HepG2 (cell line): ENCODE measurements around the gene MTF1. TPM values are rescaled to one million over a fixed set of nuclear protein-coding genes. Genes with fewer than 3 reads are reported as not detected.

Experiments
- ATAC-seq: fragments of 200-7000 bp; cut with Tn5 transposase; 3 replicates; pipeline ENCODE4 v1.9.1; 2020; ENCODE audit warnings: mild to moderate bottlenecking, moderate library complexity
- BruUV-seq: library from RNA; stranded (reverse); fragments of 400-500 nt; replicated peaks from 2 replicates; lab custom pipeline; 2021; lab: Mats Ljungman, UMichigan
- CTCF ChIA-PET: fragments of 300-600 bp; formaldehyde crosslinking; extraction: SDS; loops from one replicate; lab custom pipeline; 2021; ENCODE audit warnings: low total read pairs, inconsistent platforms, low intra/inter-chr PET ratio; lab: Yijun Ruan, JAX
- POLR2A ChIA-PET: fragments of 350-600 bp; sonication (Branson Sonifier 250); formaldehyde crosslinking; loops from one replicate; lab custom pipeline; 2020; ENCODE audit warnings: antibody characterized with exemption, inconsistent platforms; lab: Yijun Ruan, JAX
- DNase-seq: peaks from one replicate; pipeline ENCODE4 v3.0.0-alpha.2; 2015; ENCODE audit warnings: low spot score
- FAIRE-seq: peaks from 3 replicates; lab custom pipeline; 2011; peaks lifted over from hg19 to GRCh38; lab: Jason Lieb, UNC
- H2AFZ ChIP-seq: one replicate; pipeline ENCODE4 v1.6.1; 2011; ENCODE audit warnings: low read length, inconsistent platforms
- H3K27ac ChIP-seq: fragments of 300-600 bp; 3 replicates; pipeline ENCODE4 v1.8.0; 2011; ENCODE audit warnings: mixed run types, mild to moderate bottlenecking, mixed read lengths, low read length, inconsistent platforms; ENCODE audit not compliant: insufficient read depth; ENCODE audit errors: extremely low read length
- H3K27me3 ChIP-seq, 2 experiments: fragments of 200-600 bp in 1 of 2; 2 replicates in 1 of 2; 3 replicates in 1 of 2; pipeline versions ENCODE4 v1.6.0 to v1.8.0; 2011; ENCODE audit warnings: low read length in 2 of 2, mild to moderate bottlenecking in 2 of 2, moderate library complexity in 2 of 2, inconsistent platforms in 1 of 2; ENCODE audit not compliant: insufficient read depth in 2 of 2, control insufficient read depth in 1 of 2
- H3K36me3 ChIP-seq, 2 experiments: fragments of 200-600 bp in 1 of 2; replicated peaks in 1 of 2; 2 replicates in 1 of 2; 3 replicates in 1 of 2; pipeline versions ENCODE4 v1.5.1 to v1.8.0; 2011; ENCODE audit warnings: low read length in 2 of 2, inconsistent platforms in 1 of 2; ENCODE audit not compliant: insufficient read depth in 2 of 2, control insufficient read depth in 1 of 2
- H3K4me1 ChIP-seq: 2 replicates; pipeline ENCODE4 v1.5.1; 2012; ENCODE audit warnings: low read length, inconsistent platforms; ENCODE audit not compliant: insufficient read depth
- H3K4me2 ChIP-seq: 2 replicates; pipeline ENCODE4 v1.6.0; 2011; ENCODE audit warnings: low read depth, low read length, inconsistent platforms
- H3K4me3 ChIP-seq, 3 experiments: fragments of 200-600 bp in 1 of 3; sonication (generic), shearing (Covaris generic) in 1 of 3; replicated peaks in 1 of 3; 2 replicates each; pipeline ENCODE4 v1.5.1; 2011 to 2016; ENCODE audit warnings: low read length in 3 of 3, inconsistent platforms in 2 of 3, low read depth in 2 of 3, mild to moderate bottlenecking in 2 of 3, control low read depth in 1 of 3, mixed read lengths in 1 of 3; ENCODE audit not compliant: insufficient read depth in 1 of 3
- H3K79me2 ChIP-seq: one replicate; pipeline ENCODE4 v1.6.1; 2011; ENCODE audit warnings: low read length, inconsistent platforms; ENCODE audit not compliant: insufficient read depth
- H3K9ac ChIP-seq: 2 replicates; pipeline ENCODE4 v1.6.0; 2011; ENCODE audit warnings: mild to moderate bottlenecking, low read depth, low read length, inconsistent platforms; ENCODE audit not compliant: insufficient read depth
- H3K9me3 ChIP-seq: 2 replicates; pipeline ENCODE4 v1.5.1; 2012; ENCODE audit warnings: mild to moderate bottlenecking, low read length
- H4K20me1 ChIP-seq: 2 replicates; pipeline ENCODE4 v1.6.0; 2011; ENCODE audit warnings: inconsistent platforms, mild to moderate bottlenecking, low read length, moderate library complexity; ENCODE audit not compliant: insufficient read depth
- ATF7-NPFF ChIP-seq: sonication (generic); formaldehyde crosslinking; IDR thresholded peaks from 2 replicates; pipeline ENCODE4 v1.8.1; 2023; ENCODE audit warnings: mild to moderate bottlenecking, low read depth, missing genetic modification reagents, moderate library complexity
- GFI1 ChIP-seq: sonication (generic); formaldehyde crosslinking; IDR thresholded peaks from 2 replicates; pipeline ENCODE4 v1.5.0; 2020; ENCODE audit warnings: missing genetic modification reagents, mild to moderate bottlenecking, borderline replicate concordance
- HOXD1 ChIP-seq: sonication (generic); formaldehyde crosslinking; IDR thresholded peaks from 2 replicates; pipeline ENCODE4 v1.5.0; 2020; ENCODE audit warnings: missing genetic modification reagents
- KDM5A ChIP-seq: fragments of 200-600 bp; sonication (generic); IDR thresholded peaks from 2 replicates; pipeline ENCODE4 v1.7.0; 2018; ENCODE audit warnings: antibody characterized with exemption, mild to moderate bottlenecking, low read length, borderline replicate concordance
- KLF6 ChIP-seq: IDR thresholded peaks from 2 replicates; pipeline ENCODE4 v1.8.0; 2016; ENCODE audit warnings: missing biosample characterization, missing genetic modification reagents
- MYC ChIP-seq: sonication (generic); formaldehyde crosslinking; IDR thresholded peaks from 2 replicates; pipeline ENCODE4 v1.9.0; 2021; ENCODE audit warnings: missing genetic modification reagents, borderline replicate concordance
- POGZ ChIP-seq: sonication (generic); formaldehyde crosslinking; IDR thresholded peaks from 2 replicates; pipeline ENCODE4 v1.4.0; 2020; ENCODE audit warnings: mild to moderate bottlenecking, missing genetic modification reagents
- SAP130 ChIP-seq: IDR thresholded peaks from 2 replicates; pipeline ENCODE4 v1.6.1; 2016; ENCODE audit warnings: low read depth
- TARDBP ChIP-seq: sonication (generic); formaldehyde crosslinking; IDR thresholded peaks from 2 replicates; pipeline ENCODE4 v1.8.0; 2022; ENCODE audit warnings: mild to moderate bottlenecking, missing genetic modification reagents
- TGIF2 ChIP-seq: IDR thresholded peaks from 2 replicates; pipeline ENCODE4 v1.6.1; 2016; ENCODE audit warnings: control low read depth, missing compliant biosample characterization
- ZNF263 ChIP-seq: sonication (generic); formaldehyde crosslinking; IDR thresholded peaks from 2 replicates; pipeline ENCODE4 v1.4.0; 2020; ENCODE audit warnings: missing genetic modification reagents
- ZNF550 ChIP-seq: sonication (generic); formaldehyde crosslinking; IDR thresholded peaks from 2 replicates; pipeline ENCODE4 v1.4.0; 2020; ENCODE audit warnings: mild to moderate bottlenecking, missing genetic modification reagents, borderline replicate concordance
- ZNF761 ChIP-seq: sonication (generic); formaldehyde crosslinking; conservative IDR thresholded peaks from 2 replicates; pipeline ENCODE4 v1.4.0; 2020; ENCODE audit warnings: mild to moderate bottlenecking, missing genetic modification reagents
- ZNF777 ChIP-seq: sonication (generic); formaldehyde crosslinking; IDR thresholded peaks from 2 replicates; pipeline ENCODE4 v1.4.0; 2020; ENCODE audit warnings: missing genetic modification reagents
- ZNF782 ChIP-seq: sonication (generic); formaldehyde crosslinking; IDR thresholded peaks from 2 replicates; pipeline ENCODE4 v1.4.0; 2020; ENCODE audit warnings: missing genetic modification reagents, mild to moderate bottlenecking, borderline replicate concordance
- ZSCAN29 ChIP-seq: sonication (generic); formaldehyde crosslinking; conservative IDR thresholded peaks from 2 replicates; pipeline ENCODE4 v1.4.0; 2020; ENCODE audit warnings: mild to moderate bottlenecking, missing genetic modification reagents
- WGBS: methylation state at CpG from one replicate; pipeline ENCODE4 v1.1.6; 2017; ENCODE audit warnings: low lambda C conversion rate; 5-methylcytosine and 5-hydroxymethylcytosine counted together
- in situ Hi-C: cut with HindIII; loops from 2 replicates; pipeline ENCODE4 v1.10.0; 2017; ENCODE audit warnings: low pct_unique_long_range_greater_than_20kb; ENCODE audit not compliant: extremely low pct_ligation_motif_present
- intact Hi-C: fragments of 100-400 bp; cut with micrococcal nuclease; formaldehyde crosslinking; loops from one replicate; pipeline ENCODE4 v1.10.0; 2022; ENCODE audit not compliant: unreplicated experiment
- polyA plus RNA-seq, 8 experiments: library from polyadenylated mRNA; depleted of rRNA in 3 of 8; stranded (reverse) in 7 of 8; unstranded in 1 of 8; fragments of >200 nt; fragmentation: Illumina TruSeq in 4 of 8; extraction: Trizol in 4 of 8; gene quantifications; 2 replicates each; pipeline versions ENCODE4 v1.2.1 to v1.2.3, GENCODE V29; 2011 to 2016; ENCODE audit warnings: low read depth in 4 of 8, missing spikeins in 1 of 8, mixed read lengths in 1 of 8; ENCODE audit not compliant: insufficient read depth in 1 of 8
- total RNA-seq, 5 experiments: library from RNA; depleted of rRNA; stranded (reverse); fragments of >200 nt; fragmentation: Illumina TruSeq; extraction: Trizol; gene quantifications; 2 replicates each; pipeline ENCODE4 v1.2.3, GENCODE V29; 2016; ENCODE audit warnings: low read depth in 1 of 5
- TF ChIP-seq, protein P1 (sequence below): sonication (generic); formaldehyde crosslinking; IDR thresholded peaks from 2 replicates; pipeline ENCODE4 v1.5.1; 2020; ENCODE audit warnings: mild to moderate bottlenecking, moderate library complexity, missing genetic modification reagents
- TF ChIP-seq, protein P2 (sequence below): sonication (generic); formaldehyde crosslinking; IDR thresholded peaks from 2 replicates; pipeline ENCODE4 v1.4.0; 2020; ENCODE audit warnings: mild to moderate bottlenecking, missing genetic modification reagents, borderline replicate concordance

MTF1 gene
- total and polyA plus RNA-seq, 2 of the 13 experiments (the other 11 are each of a cell fraction or from before 2014, with no cell fraction given), result 2.4 to 3.3 TPM

DNA sequence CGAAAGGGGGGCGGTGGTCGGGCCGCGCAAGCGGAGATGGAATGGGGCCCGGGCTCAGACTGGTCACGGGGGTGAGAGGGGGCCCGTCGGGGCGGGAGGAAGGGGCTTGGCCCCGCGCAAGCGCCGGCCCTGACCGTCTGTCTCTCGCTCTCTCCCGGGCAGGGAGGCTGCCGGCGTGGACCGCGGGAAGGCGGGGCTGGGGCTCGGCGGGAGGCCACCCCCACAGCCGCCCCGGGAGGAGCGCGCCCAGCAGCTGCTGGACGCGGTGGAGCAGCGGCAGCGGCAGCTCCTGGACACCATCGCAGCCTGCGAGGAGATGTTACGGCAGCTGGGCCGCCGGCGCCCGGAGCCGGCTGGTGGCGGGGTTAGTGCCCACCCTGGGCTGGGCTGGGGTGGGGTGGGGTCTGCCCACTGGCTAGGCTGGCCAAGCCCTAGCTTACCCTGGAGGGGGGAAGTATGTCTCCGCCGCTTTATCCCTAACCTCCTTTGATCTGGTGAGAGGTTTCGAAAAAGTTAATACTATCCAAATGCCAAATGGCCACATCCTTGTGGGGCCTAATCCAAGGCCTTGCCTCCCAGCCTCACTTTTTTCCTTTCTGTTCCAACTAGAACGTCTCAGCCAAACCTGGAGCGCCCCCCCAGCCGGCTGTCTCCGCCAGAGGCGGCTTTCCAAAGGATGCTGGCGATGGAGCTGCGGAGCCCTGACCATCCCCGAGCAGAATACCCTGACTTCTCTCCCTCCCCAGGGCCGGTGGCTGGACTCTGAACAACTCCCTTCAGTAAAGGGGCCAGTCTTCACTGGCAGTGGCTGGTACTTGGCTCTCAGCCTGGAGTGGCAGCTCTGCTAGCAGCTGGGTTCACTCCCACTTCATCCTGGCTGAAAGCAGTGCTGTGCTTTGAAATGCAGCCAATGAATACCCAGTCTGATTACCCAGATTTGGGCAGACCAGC lies 50.7 kb downstream of the MTF1 start:
- FAIRE-seq, result no peak
- peaks cover 10 to 32% of the 10 kb centered on the region in 2 experiments for H3K36me3 ChIP-seq
- peak overlapping the region; percentile 93 for H3K4me2 ChIP-seq
- peaks cover 5% of the 10 kb centered on the region; the same call in 1 of the 2 replicates for H4K20me1 ChIP-seq
- peak; percentile 82 for ATAC-seq
- in situ Hi-C loops (no loop called here), intact Hi-C loops (no loop called here)
- no peak for DNase-seq
- H3K4me3 ChIP-seq, result peak overlapping the region; percentile 72 to 85 (median 75)
- peak overlapping the region; percentile 75 for H3K27ac ChIP-seq
- WGBS, result 0% methylated on average over 15 of the region's 54 CpGs
- H2AFZ ChIP-seq, result no peak overlapping the region
- no peaks in the 10 kb centered on the region for H3K9me3 ChIP-seq
- H3K9ac ChIP-seq, result peak overlapping the region; percentile 78
- TSS peak; percentile 51 for BruUV-seq
- peaks cover 42% of the 10 kb centered on the region for H3K4me1 ChIP-seq
- H3K27me3 ChIP-seq, result no peaks in the 10 kb centered on the region; a peak in 1 of 5 replicates
- peaks cover 17% of the 10 kb centered on the region for H3K79me2 ChIP-seq
- CTCF ChIA-PET, result no interaction called here
- POLR2A ChIA-PET, result interaction anchor here (0.8 to 2.9 kb wide), 14 partner anchors 9 to 1408 kb away, joined by 3 to 19 read pairs (median 4); partner anchors contain the start of genes CDCA8, GNL2, INPP5B and MTF1
- 0 out of 2 replicates have a peak, but pooled peaks have one; percentile 5 for TF ChIP-seq POGZ
- TF ChIP-seq ZNF761 (CRISPR knock-in tag), result 0 out of 2 replicates have a peak, but pooled peaks have one; percentile 65
- peak; percentile 77 for TF ChIP-seq ZNF777 (CRISPR knock-in tag)
- TF ChIP-seq TGIF2 (CRISPR knock-in tag), result no peak
- no peak for TF ChIP-seq KLF6
- peak; percentile 64 for TF ChIP-seq SAP130 (CRISPR knock-in tag)
- TF ChIP-seq, protein P1, sequence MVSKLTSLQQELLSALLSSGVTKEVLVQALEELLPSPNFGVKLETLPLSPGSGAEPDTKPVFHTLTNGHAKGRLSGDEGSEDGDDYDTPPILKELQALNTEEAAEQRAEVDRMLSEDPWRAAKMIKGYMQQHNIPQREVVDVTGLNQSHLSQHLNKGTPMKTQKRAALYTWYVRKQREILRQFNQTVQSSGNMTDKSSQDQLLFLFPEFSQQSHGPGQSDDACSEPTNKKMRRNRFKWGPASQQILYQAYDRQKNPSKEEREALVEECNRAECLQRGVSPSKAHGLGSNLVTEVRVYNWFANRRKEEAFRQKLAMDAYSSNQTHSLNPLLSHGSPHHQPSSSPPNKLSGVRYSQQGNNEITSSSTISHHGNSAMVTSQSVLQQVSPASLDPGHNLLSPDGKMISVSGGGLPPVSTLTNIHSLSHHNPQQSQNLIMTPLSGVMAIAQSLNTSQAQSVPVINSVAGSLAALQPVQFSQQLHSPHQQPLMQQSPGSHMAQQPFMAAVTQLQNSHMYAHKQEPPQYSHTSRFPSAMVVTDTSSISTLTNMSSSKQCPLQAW (CRISPR knock-in tag), result peak; percentile 15; the same call in 1 of the 2 replicates
- no peak for TF ChIP-seq ZNF550 (CRISPR knock-in tag)
- 0 out of 2 replicates have a peak, but pooled peaks have one; percentile 27 for TF ChIP-seq ATF7-NPFF (CRISPR knock-in tag)
- TF ChIP-seq, protein P2, sequence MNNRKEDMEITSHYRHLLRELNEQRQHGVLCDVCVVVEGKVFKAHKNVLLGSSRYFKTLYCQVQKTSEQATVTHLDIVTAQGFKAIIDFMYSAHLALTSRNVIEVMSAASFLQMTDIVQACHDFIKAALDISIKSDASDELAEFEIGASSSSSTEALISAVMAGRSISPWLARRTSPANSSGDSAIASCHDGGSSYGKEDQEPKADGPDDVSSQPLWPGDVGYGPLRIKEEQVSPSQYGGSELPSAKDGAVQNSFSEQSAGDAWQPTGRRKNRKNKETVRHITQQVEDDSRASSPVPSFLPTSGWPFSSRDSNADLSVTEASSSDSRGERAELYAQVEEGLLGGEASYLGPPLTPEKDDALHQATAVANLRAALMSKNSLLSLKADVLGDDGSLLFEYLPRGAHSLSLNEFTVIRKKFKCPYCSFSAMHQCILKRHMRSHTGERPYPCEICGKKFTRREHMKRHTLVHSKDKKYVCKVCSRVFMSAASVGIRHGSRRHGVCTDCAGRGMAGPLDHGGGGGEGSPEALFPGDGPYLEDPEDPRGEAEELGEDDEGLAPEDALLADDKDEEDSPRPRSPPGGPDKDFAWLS (CRISPR knock-in tag), result 0 out of 2 replicates have a peak, but pooled peaks have one; percentile 31
- TF ChIP-seq GFI1, result 0 out of 2 replicates have a peak, but pooled peaks have one; percentile 5
- 0 out of 2 replicates have a peak, but pooled peaks have one; percentile 64 for TF ChIP-seq ZSCAN29 (CRISPR knock-in tag)
- no peak for TF ChIP-seq HOXD1
- TF ChIP-seq ZNF782 (CRISPR knock-in tag), result peak; percentile 26; the same call in 1 of the 2 replicates
- peak; percentile 14; the same call in 1 of the 2 replicates for TF ChIP-seq MYC (CRISPR knock-in tag)
- TF ChIP-seq ZNF263 (CRISPR knock-in tag), result no peak
- no peak; the same call in 1 of the 2 replicates for TF ChIP-seq KDM5A
- peak; percentile 50; the same call in 1 of the 2 replicates for TF ChIP-seq TARDBP (CRISPR knock-in tag)
